Measurements from ENCODE around the gene KRTAP2-2.

GRCh38 chr17:41008811-41009210 lies 46.2 kb downstream of the KRTAP2-2 start, which contains the start of gene KRTAP3-1:
- TF ChIP-seq GTF2F1 (IDR thresholded peaks at IDR 0.05; ENCODE audit: low read length) (no peak), ELF1 (CRISPR knock-in tag; IDR thresholded peaks at IDR 0.05) (no peak), POLR2A (IDR thresholded peaks at IDR 0.05; ENCODE audit: insufficient read depth in 1 of 2, low read depth in 2 of 2, low read length in 2 of 2) (no peak), MYNN (CRISPR knock-in tag; IDR thresholded peaks at IDR 0.05; ENCODE audit: low read depth) (no peak), EP300 (IDR thresholded peaks at IDR 0.05; ENCODE audit: low read depth in 2 of 2, low read length in 2 of 2) (no peak), EP300 (CRISPR knock-in tag; IDR thresholded peaks at IDR 0.05; ENCODE audit: borderline replicate concordance) (no peak), CHD4 (IDR thresholded peaks at IDR 0.05; ENCODE audit: borderline replicate concordance, low read length) (no peak)
- TF ChIP-seq, protein P1, sequence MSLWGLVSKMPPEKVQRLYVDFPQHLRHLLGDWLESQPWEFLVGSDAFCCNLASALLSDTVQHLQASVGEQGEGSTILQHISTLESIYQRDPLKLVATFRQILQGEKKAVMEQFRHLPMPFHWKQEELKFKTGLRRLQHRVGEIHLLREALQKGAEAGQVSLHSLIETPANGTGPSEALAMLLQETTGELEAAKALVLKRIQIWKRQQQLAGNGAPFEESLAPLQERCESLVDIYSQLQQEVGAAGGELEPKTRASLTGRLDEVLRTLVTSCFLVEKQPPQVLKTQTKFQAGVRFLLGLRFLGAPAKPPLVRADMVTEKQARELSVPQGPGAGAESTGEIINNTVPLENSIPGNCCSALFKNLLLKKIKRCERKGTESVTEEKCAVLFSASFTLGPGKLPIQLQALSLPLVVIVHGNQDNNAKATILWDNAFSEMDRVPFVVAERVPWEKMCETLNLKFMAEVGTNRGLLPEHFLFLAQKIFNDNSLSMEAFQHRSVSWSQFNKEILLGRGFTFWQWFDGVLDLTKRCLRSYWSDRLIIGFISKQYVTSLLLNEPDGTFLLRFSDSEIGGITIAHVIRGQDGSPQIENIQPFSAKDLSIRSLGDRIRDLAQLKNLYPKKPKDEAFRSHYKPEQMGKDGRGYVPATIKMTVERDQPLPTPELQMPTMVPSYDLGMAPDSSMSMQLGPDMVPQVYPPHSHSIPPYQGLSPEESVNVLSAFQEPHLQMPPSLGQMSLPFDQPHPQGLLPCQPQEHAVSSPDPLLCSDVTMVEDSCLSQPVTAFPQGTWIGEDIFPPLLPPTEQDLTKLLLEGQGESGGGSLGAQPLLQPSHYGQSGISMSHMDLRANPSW (CRISPR knock-in tag; IDR thresholded peaks at IDR 0.05; ENCODE audit: borderline replicate concordance), result no peak
- TF ChIP-seq, protein P2, sequence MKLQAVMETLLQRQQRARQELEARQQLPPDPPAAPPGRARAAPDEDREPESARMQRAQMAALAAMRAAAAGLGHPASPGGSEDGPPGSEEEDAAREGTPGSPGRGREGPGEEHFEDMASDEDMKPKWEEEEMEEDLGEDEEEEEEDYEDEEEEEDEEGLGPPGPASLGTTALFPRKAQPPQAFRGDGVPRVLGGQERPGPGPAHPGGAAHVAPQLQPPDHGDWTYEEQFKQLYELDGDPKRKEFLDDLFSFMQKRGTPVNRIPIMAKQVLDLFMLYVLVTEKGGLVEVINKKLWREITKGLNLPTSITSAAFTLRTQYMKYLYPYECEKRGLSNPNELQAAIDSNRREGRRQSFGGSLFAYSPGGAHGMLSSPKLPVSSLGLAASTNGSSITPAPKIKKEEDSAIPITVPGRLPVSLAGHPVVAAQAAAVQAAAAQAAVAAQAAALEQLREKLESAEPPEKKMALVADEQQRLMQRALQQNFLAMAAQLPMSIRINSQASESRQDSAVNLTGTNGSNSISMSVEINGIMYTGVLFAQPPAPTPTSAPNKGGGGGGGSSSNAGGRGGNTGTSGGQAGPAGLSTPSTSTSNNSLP (IDR thresholded peaks at IDR 0.05; ENCODE audit: low read depth, low read length), result no peak
- TF ChIP-seq, protein P3, sequence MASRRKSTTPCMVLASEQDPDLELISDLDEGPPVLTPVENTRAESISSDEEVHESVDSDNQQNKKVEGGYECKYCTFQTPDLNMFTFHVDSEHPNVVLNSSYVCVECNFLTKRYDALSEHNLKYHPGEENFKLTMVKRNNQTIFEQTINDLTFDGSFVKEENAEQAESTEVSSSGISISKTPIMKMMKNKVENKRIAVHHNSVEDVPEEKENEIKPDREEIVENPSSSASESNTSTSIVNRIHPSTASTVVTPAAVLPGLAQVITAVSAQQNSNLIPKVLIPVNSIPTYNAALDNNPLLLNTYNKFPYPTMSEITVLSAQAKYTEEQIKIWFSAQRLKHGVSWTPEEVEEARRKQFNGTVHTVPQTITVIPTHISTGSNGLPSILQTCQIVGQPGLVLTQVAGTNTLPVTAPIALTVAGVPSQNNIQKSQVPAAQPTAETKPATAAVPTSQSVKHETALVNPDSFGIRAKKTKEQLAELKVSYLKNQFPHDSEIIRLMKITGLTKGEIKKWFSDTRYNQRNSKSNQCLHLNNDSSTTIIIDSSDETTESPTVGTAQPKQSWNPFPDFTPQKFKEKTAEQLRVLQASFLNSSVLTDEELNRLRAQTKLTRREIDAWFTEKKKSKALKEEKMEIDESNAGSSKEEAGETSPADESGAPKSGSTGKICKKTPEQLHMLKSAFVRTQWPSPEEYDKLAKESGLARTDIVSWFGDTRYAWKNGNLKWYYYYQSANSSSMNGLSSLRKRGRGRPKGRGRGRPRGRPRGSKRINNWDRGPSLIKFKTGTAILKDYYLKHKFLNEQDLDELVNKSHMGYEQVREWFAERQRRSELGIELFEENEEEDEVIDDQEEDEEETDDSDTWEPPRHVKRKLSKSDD (CRISPR knock-in tag; IDR thresholded peaks at IDR 0.05; ENCODE audit: low read depth), result no peak

Data from HepG2 (cell line).